ENCODE results near the gene MAP2K5.

DNA sequence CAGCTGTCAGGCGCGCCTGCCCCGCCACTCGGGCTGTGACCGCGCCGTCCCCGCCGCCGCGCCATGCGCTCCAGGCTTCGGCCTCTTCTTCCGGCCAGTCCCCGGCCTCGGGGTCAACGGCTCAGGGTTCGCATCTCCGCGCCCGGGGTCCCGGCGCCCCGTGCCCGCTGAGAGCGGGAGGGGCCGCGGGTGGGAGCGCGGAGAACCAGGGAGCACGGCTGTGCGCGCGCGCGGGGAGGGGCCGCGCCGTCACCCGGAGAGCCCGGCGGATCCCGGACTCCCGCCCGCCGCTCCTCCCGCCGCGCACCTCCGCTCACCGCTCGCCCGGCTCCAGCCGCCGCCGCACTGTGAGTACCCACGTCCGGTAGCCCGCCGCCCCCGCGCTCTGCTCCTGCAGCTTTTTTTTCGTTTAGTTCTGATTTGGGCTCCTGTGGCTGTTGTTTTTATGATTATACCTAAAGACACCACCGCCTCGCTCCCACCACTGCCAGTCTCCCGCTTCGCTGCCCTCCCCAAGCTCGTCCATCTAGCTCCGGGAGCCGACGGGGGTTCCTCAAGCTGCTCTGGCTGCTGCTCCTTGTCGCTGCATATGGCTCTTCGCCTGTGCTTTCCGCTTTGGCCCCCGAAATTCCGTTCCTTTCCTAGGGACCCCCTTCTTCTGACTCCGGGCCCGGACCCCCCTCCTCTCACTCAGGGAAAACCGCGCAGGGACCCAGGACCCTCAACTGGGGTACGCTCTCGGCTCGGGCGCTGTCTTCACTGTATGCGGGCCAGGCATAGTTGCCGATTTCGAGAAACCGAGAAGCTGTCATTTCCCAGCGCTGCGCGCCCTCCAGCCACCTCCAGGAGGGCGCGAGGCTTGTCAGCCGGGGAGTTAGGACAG is 281.1 kb downstream of the MAP2K5 start:
- TF ChIP-seq GATA3 (IDR thresholded peaks at IDR 0.05; ENCODE audit: low read depth, low read length) (no peak), GATA2 (IDR thresholded peaks at IDR 0.05; ENCODE audit: low read depth, low read length) (no peak)

Measured in SH-SY5Y (cell line).